Mucosa of rectum (tissue), 2 donors: ENCODE data around the gene SESN1.
"Not testable (repeated sequence)": the region's sequence is repeated elsewhere in the genome, so short reads cannot be mapped to it uniquely, and the experiment has no call there.

Experiments used
- H3K27ac ChIP-seq, 2 donors: one replicate each; pipeline ENCODE4 v1.7.0; 2013; ENCODE audit warnings: inconsistent platforms in 2 of 2, low read depth in 2 of 2, low read length in 2 of 2
- H3K27me3 ChIP-seq, 2 donors: one replicate each; pipeline ENCODE4 v1.7.0; 2013; ENCODE audit warnings: low read length in 2 of 2; ENCODE audit not compliant: control insufficient read depth in 2 of 2, insufficient read depth in 2 of 2
- H3K36me3 ChIP-seq, 2 donors: one replicate each; pipeline ENCODE4 v1.7.0; 2013; ENCODE audit warnings: low read length in 2 of 2; ENCODE audit not compliant: control insufficient read depth in 2 of 2, insufficient read depth in 2 of 2
- H3K4me1 ChIP-seq, 2 donors: one replicate each; pipeline ENCODE4 v1.7.0; 2013; ENCODE audit warnings: low read length in 2 of 2, mild to moderate bottlenecking in 1 of 2; ENCODE audit not compliant: control insufficient read depth in 2 of 2, insufficient read depth in 2 of 2
- H3K4me3 ChIP-seq, 2 donors: one replicate each; pipeline ENCODE4 v1.7.0; 2013; ENCODE audit warnings: low read length in 2 of 2
- H3K9ac ChIP-seq, 2 donors: one replicate each; pipeline ENCODE4 v1.7.0; 2013; ENCODE audit warnings: low read length in 2 of 2, low read depth in 1 of 2, mild to moderate bottlenecking in 1 of 2
- H3K9me3 ChIP-seq, 2 donors: one replicate each; pipeline ENCODE4 v1.7.0; 2013; ENCODE audit warnings: low read length in 2 of 2; ENCODE audit not compliant: control insufficient read depth in 2 of 2
- donor health status: healthy.
- donor health status: Normal muscosa, but diverticular disease.

SESN1 gene

DNA sequence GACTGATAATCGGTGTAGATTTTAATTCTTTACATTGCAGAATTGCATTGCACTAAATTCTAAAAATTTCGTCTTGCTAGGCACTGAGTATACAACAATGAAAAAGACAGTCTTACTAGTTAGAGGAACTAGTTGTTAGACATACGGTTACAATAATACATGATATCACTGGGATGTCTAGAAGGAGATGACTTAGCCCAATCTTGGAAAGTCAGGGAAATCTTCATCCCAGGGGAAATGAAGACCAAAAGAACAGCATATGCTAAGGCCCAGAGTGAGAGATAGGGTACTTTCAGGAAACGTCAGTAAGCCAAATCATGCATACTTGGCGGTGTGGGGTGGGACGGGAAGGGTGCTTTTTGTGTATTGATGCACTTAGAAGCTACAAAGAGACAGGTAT, 1.6 kb upstream of the SESN1 start:
- Histone ChIP-seq H3K36me3 (no peaks in the 10 kb centered on the region), H3K4me3 (peak overlapping the region; percentile 85 to 89), H3K4me1 (peaks cover 23 to 25% of the 10 kb centered on the region in 2 donors), H3K9ac (peak overlapping the region; percentile 29 to 94), H3K27me3 (no peaks in the 10 kb centered on the region), H3K27ac (peak overlapping the region in 1 of 2 donors; percentile 99), H3K9me3 (no peaks in the 10 kb centered on the region)

- Histone ChIP-seq H3K4me1 (peaks cover 25% of the 10 kb centered on the region in 2 donors), H3K9me3 (no peaks in the 10 kb centered on the region), H3K36me3 (no peaks in the 10 kb centered on the region)
Measured at GRCh38 chr6:109095835-109096084, 1.1 kb upstream of the SESN1 start.

GRCh38 chr6:109095036-109095834, 589 bp upstream of the SESN1 start, which contains the start of gene CEP57L1:
Gene CEP57L1, plus strand, starts transcription at chr6:109095507. Its CDS starts 49,715 bp downstream, at chr6:109145222.
- no peaks in the 10 kb centered on the region for H3K9me3 ChIP-seq
- H3K27ac ChIP-seq: peak within 1 kb of the TSS; percentile 99
- H3K36me3 ChIP-seq: no peaks in the 10 kb centered on the region
- H3K4me3 ChIP-seq: peak within 1 kb of the TSS; percentile 85 to 89
- peak within 1 kb of the TSS; percentile 94 to 98 for H3K9ac ChIP-seq
- H3K4me1 ChIP-seq: peaks cover 25% of the 10 kb centered on the region in 2 donors
- H3K27me3 ChIP-seq: no peaks in the 10 kb centered on the region

More at GRCh38 chr6:109095835-109096084, 1.1 kb upstream of the SESN1 start:
- H3K4me3 ChIP-seq: peak overlapping the region; percentile 85 to 89
- H3K9ac ChIP-seq: peak overlapping the region; percentile 94 to 98
- no peaks in the 10 kb centered on the region for H3K27me3 ChIP-seq
- peak overlapping the region; percentile 99 for H3K27ac ChIP-seq

- peaks cover 25% of the 10 kb centered on the region in 2 donors for H3K4me1 ChIP-seq
- no peaks in the 10 kb centered on the region for H3K27me3 ChIP-seq
- H3K27ac ChIP-seq: peak overlapping the region; percentile 99
- H3K9ac ChIP-seq: peak overlapping the region; percentile 89 to 94
- H3K4me3 ChIP-seq: peak overlapping the region; percentile 85 to 89
- H3K36me3 ChIP-seq: no peaks in the 10 kb centered on the region
- no peaks in the 10 kb centered on the region for H3K9me3 ChIP-seq
Measured at GRCh38 chr6:109093732-109094415, 772 bp downstream of the SESN1 start.

DNA sequence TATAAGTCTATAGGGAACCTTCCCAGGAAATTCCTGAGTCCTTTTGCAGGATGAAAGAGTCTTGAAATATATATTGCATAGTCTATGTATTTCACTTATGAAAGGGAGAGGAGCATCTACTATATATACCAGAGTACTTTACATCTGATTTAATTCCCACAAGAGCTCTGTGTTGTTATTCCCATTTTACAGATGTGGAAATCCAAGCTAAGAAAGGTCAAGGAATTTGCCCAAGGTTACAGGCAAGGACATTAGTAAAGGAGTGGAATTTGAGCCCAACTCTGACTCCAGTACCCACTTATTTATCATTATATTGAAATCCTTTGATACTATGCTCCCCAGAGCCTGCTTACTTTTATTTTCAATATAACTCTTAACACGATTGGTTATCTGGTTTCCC, 2.6 kb downstream of the SESN1 start:
- Histone ChIP-seq H3K4me1 (peaks cover 21% of the 10 kb centered on the region in 2 donors), H3K27ac (no peak overlapping the region), H3K9me3 (no peaks in the 10 kb centered on the region), H3K9ac (peak overlapping the region in 1 of 2 donors; percentile 94), H3K4me3 (peak overlapping the region; percentile 85 to 89), H3K36me3 (no peaks in the 10 kb centered on the region), H3K27me3 (no peaks in the 10 kb centered on the region)

- Histone ChIP-seq H3K9ac (no peak overlapping the region), H3K27me3 (no peaks in the 10 kb centered on the region), H3K4me1 (peaks cover 20 to 21% of the 10 kb centered on the region in 2 donors), H3K36me3 (no peaks in the 10 kb centered on the region), H3K4me3 (peak overlapping the region; percentile 85 to 89), H3K27ac (no peak overlapping the region), H3K9me3 (no peaks in the 10 kb centered on the region)
Measured at GRCh38 chr6:109091314-109092024, 3.2 kb downstream of the SESN1 start.

DNA sequence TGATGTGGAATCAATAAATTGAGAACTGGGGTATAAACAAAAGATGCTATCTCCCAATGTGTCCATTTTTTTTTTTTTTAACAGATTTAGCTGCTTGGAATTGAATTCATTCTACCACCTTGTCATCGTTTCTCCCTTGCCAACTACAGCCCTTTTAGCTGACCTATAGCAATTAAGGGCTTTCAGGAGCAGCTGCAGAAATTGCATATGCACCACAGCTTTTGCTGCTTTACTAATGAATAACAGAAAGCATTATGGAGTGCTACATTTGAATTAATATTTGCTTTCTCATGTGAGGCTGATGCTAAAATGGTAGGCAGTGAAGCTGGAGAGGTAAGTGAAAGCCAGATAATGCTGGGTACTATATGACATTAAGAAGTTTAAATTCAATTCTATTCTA, 5.7 kb downstream of the SESN1 start:
- Histone ChIP-seq H3K27ac (no peak overlapping the region), H3K4me1 (peaks cover 15 to 17% of the 10 kb centered on the region in 2 donors), H3K9me3 (no peaks in the 10 kb centered on the region), H3K4me3 (no peak overlapping the region), H3K27me3 (no peaks in the 10 kb centered on the region), H3K9ac (no peak overlapping the region), H3K36me3 (no peaks in the 10 kb centered on the region)

GRCh38 chr6:109087661-109088264, 6.9 kb downstream of the SESN1 start:
- H3K9ac ChIP-seq: no peak overlapping the region
- H3K4me3 ChIP-seq: no peak overlapping the region
- H3K36me3 ChIP-seq: no peaks in the 10 kb centered on the region
- peaks cover 12 to 15% of the 10 kb centered on the region in 2 donors for H3K4me1 ChIP-seq
- H3K27ac ChIP-seq: no peak overlapping the region
- no peaks in the 10 kb centered on the region for H3K9me3 ChIP-seq
- H3K27me3 ChIP-seq: no peaks in the 10 kb centered on the region

DNA sequence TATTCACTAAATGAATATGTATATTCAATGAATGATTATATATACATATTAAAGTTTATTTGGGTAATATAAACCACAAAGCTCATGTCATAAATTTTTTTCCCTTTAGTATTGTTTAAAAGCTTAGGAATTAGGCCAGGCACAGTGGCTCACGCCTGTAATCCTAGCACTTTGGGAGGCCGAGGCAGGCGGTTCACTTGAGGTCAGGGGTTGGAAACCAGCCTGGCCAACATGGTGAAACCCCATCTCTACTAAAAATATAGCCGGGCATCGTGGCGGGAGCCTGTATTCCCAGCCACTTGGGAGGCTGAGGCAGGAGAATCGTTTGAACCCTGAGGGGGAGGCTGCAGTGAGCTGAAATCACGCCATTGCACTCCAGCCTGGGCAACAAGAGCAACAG, 10.5 kb downstream of the SESN1 start:
- H3K4me3 ChIP-seq, H3K9ac ChIP-seq, H3K27ac ChIP-seq, H3K27me3 ChIP-seq, H3K36me3 ChIP-seq, H3K9me3 ChIP-seq, H3K4me1 ChIP-seq: not testable (repeated sequence)
